Activated T-helper 1 cell treated with anti-CD3 and anti-CD28 coated beads, Interleukin-2, amount 50 U/mL, for 16 hours (primary cell): ENCODE data around the gene R3HDM2.

Experiments used
- DNase-seq, 2 donors: peaks; one replicate each; pipeline ENCODE4 v3.0.0-alpha.2; 2020; ENCODE audit warnings: low read depth in 1 of 2, low spot score in 1 of 2

The R3HDM2 gene

DNA sequence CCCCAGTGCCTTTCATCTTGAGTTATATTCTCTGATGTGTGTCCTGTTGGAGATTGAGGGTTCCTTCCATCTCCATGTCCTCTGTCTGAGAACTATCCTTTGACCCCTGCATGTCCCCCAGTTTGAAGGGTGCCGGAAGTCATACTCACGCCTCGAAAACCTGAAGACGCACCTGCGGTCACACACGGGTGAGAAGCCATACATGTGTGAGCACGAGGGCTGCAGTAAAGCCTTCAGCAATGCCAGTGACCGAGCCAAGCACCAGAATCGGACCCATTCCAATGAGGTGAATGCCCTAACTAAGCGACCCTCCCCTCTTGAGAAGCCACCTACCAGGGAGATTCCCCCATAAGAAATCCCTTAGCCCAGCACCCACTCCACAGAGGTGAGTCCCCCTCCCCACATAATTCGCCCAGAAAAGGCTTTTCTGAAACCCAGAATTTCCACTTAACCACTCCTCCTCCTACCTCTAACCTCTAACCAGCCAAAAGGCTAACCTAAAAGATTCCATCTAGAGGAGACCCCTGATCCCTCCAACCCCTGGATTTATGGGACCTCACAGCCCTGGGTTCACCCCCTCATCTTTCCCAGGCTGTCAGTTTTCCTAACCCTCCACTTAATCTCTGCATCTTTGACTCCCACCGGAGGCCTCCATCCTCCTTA, 36.5 kb upstream of the R3HDM2 start:
- DNase-seq = no peak

DNA sequence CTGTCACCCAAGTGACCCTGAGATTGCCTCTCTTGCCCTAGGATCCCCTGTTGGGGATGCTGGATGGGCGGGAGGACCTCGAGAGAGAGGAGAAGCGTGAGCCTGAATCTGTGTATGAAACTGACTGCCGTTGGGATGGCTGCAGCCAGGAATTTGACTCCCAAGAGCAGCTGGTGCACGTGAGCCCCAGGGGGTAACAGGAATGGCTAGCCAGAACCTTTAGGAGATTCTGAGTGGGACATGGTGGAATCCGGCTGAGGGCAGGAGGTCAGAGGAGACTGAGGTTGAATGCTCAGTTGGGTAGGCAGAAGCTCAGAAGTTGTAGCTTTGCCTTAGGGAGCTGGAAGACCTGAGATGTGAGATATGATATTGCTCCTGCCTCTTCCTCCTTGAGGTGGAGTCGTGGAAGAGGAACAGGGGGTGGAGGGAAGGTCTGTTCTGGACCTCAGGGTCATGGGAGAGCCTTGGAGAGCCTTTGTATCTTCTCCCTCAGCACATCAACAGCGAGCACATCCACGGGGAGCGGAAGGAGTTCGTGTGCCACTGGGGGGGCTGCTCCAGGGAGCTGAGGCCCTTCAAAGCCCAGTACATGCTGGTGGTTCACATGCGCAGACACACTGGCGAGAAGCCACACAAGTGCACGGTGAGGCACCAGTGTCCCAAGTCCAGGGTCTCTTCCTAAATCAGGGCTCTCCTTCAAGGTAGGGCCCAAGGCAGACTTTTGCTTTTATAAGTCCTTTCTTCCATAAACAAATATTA, 35.1 kb upstream of the R3HDM2 start:
- no peak for DNase-seq

- no peak for DNase-seq
Measured at GRCh38 chr12:57465030-57465746, 34.3 kb upstream of the R3HDM2 start.

- DNase-seq = no peak
Measured at GRCh38 chr12:57464569-57464968, 33.7 kb upstream of the R3HDM2 start.

DNA sequence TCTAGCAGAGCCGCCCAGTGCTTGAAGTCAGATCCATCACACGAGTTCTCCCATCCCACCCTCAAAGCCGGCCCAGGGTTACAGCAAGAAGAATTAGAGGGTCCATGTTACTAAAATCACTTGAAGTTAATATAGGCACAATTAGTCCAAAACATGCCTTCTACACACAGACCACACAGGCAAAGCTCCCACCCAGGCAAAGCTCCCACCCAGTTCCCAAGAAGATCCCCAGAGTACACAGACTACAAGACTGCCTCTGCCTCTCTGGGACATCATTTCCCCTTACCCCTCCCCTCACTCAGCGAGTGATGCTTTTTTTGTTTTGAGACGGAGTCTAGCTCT, 32.0 kb upstream of the R3HDM2 start:
- no peak for DNase-seq

- peak; percentile 75 to 81 for DNase-seq
Measured at GRCh38 chr12:57462251-57462911, 31.5 kb upstream of the R3HDM2 start.

GRCh38 chr12:57461917-57462250, 31.0 kb upstream of the R3HDM2 start:
- no peak for DNase-seq

- DNase-seq = no peak
Measured at GRCh38 chr12:57461276-57461916, 30.6 kb upstream of the R3HDM2 start.

- DNase-seq = no peak
Measured at GRCh38 chr12:57460841-57461275, 30.0 kb upstream of the R3HDM2 start.

DNA sequence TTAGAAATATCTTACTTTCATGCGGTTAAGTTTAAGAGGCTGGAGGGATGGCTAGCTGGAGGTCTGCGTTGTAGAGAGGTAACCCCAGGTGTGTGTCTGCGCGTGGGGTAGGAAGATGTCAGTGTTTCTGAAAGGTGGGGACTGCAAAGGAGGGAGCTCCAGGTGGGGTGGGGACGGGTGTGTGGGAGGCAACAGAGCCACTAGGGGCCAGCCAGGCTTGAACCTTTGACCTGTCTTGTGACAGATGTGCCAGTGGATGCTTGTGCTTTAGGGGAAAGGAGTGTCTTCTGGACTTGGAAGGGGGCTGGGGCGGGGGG, 29.6 kb upstream of the R3HDM2 start:
- no peak for DNase-seq

GRCh38 chr12:57459750-57460467, 29.1 kb upstream of the R3HDM2 start, which contains the start of gene GLI1:
TSS of gene GLI1 (plus strand) at chr12:57459785. CDS start at chr12:57463692, 3,907 bp downstream.
- no peak for DNase-seq

- peak; percentile 83 to 84 for DNase-seq
Measured at GRCh38 chr12:57459055-57459749, 28.4 kb upstream of the R3HDM2 start.

- no peak for DNase-seq
Measured at GRCh38 chr12:57458665-57459054, 27.8 kb upstream of the R3HDM2 start.

DNA sequence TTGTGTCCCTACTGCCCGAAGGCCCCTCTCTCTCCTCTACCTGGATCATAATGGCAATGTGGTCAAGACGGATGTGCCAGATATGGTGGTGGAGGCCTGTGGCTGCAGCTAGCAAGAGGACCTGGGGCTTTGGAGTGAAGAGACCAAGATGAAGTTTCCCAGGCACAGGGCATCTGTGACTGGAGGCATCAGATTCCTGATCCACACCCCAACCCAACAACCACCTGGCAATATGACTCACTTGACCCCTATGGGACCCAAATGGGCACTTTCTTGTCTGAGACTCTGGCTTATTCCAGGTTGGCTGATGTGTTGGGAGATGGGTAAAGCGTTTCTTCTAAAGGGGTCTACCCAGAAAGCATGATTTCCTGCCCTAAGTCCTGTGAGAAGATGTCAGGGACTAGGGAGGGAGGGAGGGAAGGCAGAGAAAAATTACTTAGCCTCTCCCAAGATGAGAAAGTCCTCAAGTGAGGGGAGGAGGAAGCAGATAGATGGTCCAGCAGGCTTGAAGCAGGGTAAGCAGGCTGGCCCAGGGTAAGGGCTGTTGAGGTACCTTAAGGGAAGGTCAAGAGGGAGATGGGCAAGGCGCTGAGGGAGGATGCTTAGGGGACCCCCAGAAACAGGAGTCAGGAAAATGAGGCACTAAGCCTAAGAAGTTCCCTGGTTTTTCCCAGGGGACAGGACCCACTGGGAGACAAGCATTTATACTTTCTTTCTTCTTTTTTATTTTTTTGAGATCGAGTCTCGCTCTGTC, 26.1 kb upstream of the R3HDM2 start:
- no peak for DNase-seq

- no peak for DNase-seq
Measured at GRCh38 chr12:57456145-57456700, 25.4 kb upstream of the R3HDM2 start.

- DNase-seq = no peak
Measured at GRCh38 chr12:57455374-57456144, 24.7 kb upstream of the R3HDM2 start.

GRCh38 chr12:57454566-57455373, 23.9 kb upstream of the R3HDM2 start, which contains the start of gene INHBE:
TSS of gene INHBE (plus strand) at chr12:57455307. CDS start at chr12:57455537, 230 bp downstream.
- no peak for DNase-seq
